Measurements from ENCODE around the gene GTF3C1.

DNA sequence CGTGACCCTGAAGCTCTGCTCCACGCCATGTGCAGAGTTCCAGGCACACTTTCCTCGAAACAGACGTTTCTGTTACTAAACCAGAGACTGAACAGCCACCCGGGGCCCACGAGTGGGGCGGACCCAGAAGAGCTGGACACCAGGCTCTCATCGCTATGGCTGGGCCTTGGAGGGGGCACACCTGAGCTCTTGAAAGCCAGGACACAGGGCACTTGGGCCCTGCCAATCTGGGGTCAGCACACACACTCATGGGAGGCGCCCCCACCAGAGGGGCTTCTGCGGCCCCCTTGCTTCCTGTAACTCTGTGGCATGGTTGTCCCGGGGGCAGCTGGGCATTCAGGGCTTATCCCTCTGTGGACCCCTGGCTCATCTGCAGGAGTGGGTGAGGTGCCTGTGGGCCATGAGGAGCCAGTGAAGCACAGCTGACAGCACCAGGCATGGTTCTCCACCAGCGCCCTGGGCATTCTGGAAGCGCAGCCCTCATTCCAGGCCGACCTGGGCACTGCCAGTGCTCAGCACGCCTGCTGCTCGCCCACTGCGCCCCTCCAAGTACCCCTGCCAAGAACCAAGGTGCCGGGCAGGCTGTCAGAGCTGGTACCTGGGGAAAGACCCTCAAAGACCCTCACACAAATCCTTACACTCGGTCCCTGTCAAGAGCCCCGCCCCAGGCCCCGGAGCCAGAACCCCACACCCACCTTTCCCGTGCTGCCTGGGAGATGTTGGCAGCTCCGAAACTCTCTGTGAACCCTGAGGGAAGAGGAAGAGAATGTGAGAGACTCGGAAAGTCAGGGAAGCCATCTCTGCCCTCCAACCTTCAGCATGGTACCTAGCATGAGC, 86.6 kb downstream of the GTF3C1 start:
- TF ChIP-seq CTCF (IDR thresholded peaks at IDR 0.05; ENCODE audit: low read depth, low read length): no peak
- TF ChIP-seq, protein P1, sequence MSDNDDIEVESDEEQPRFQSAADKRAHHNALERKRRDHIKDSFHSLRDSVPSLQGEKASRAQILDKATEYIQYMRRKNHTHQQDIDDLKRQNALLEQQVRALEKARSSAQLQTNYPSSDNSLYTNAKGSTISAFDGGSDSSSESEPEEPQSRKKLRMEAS (IDR thresholded peaks at IDR 0.05; ENCODE audit: low read depth, low read length): no peak

All from NB4 (cell line).